K562 (cell line): ENCODE data around the gene PTPN11. TPM values are rescaled to one million over a fixed set of nuclear protein-coding genes. Genes with fewer than 3 reads are reported as not detected.

Experiments used
- CEBPG ChIP-seq, 3 experiments: fragments of 200-800 bp in 1 of 3; sonication (Bioruptor generic) in 1 of 3; sonication (generic) in 1 of 3; formaldehyde crosslinking in 1 of 3; IDR thresholded peaks in 2 of 3; conservative IDR thresholded peaks in 1 of 3; 2 replicates each; pipeline versions ENCODE4 v1.6.1 to v1.8.0; 2016 to 2022; ENCODE audit warnings: missing compliant biosample characterization in 2 of 3, missing genetic modification characterization in 2 of 3, mild to moderate bottlenecking in 1 of 3, missing genetic modification reagents in 1 of 3
- ELF1 ChIP-seq: fragments of 200-800 bp; sonication (Bioruptor generic); IDR thresholded peaks from 2 replicates; pipeline ENCODE4 v1.6.1; 2016; ENCODE audit warnings: missing genetic modification characterization, missing compliant biosample characterization
- GMEB1 ChIP-seq: fragments of 250-450 bp; sonication (Bioruptor Pico); IDR thresholded peaks from 2 replicates; pipeline ENCODE4 v1.4.0; 2020; ENCODE audit warnings: mild to moderate bottlenecking
- MBD2 ChIP-seq: sonication (generic); IDR thresholded peaks from 2 replicates; pipeline ENCODE4 v1.6.1; 2016; ENCODE audit warnings: low read depth, borderline replicate concordance
- NFIC ChIP-seq: fragments of 450-650 bp; IDR thresholded peaks from 2 replicates; pipeline ENCODE4 v1.6.1; 2017; ENCODE audit warnings: mild to moderate bottlenecking, inconsistent platforms
- PHB2 ChIP-seq: fragments of 450-650 bp; IDR thresholded peaks from 2 replicates; pipeline ENCODE4 v1.6.1; 2017; ENCODE audit warnings: low read depth
- SFPQ ChIP-seq: fragments of 200-400 bp; formaldehyde crosslinking; IDR thresholded peaks from 2 replicates; pipeline ENCODE4 v1.6.1; 2017; ENCODE audit warnings: mild to moderate bottlenecking, low read depth, low read length, moderate library complexity
- ZNF121 ChIP-seq: sonication (generic); formaldehyde crosslinking; conservative IDR thresholded peaks from 2 replicates; pipeline ENCODE4 v1.8.0; 2022; ENCODE audit warnings: missing genetic modification reagents
- polyA plus RNA-seq, 8 experiments: library from polyadenylated mRNA; depleted of rRNA in 4 of 8; stranded (reverse) in 5 of 8; unstranded in 3 of 8; fragments of >200 nt; fragmentation: Nextera tagmentation in 2 of 8; fragmentation: Illumina TruSeq in 1 of 8; extraction: Ambion mirVana in 2 of 8; extraction: Trizol in 1 of 8; gene quantifications; 2 replicates each; pipeline versions ENCODE4 v1.2.1 to v1.2.3, GENCODE V29; 2011 to 2014; ENCODE audit warnings: inconsistent platforms in 1 of 8, missing spikeins in 1 of 8
- total RNA-seq, 7 experiments: library from RNA; depleted of rRNA in 6 of 7; stranded (reverse); fragments of >200 nt in 6 of 7; fragmentation: Illumina TruSeq in 2 of 7; extraction: Trizol in 2 of 7; gene quantifications; 2 replicates each; pipeline versions ENCODE4 v1.2.1 to v1.2.3, GENCODE V29; 2011 to 2021; ENCODE audit warnings: low replicate concordance in 1 of 7
- TF ChIP-seq, protein P1 (sequence below), 2 experiments: fragments of 450-650 bp in 1 of 2; sonication (generic) in 1 of 2; formaldehyde crosslinking in 1 of 2; IDR thresholded peaks; 2 replicates each; pipeline versions ENCODE4 v1.7.1 to v1.9.0; 2016 to 2022; ENCODE audit warnings: inconsistent platforms in 1 of 2, mild to moderate bottlenecking in 1 of 2, missing genetic modification reagents in 1 of 2
- TF ChIP-seq, protein P2 (sequence below): fragments of 450-650 bp; formaldehyde crosslinking; IDR thresholded peaks from 2 replicates; pipeline ENCODE4 v1.4.0; 2020; ENCODE audit warnings: mild to moderate bottlenecking, mixed read lengths

PTPN11 gene
- total and polyA plus RNA-seq, 9 of the 15 experiments (the other 6 are each of a cell fraction or from before 2014, with no cell fraction given), result 22.5 to 126 (median 79.7) TPM

DNA sequence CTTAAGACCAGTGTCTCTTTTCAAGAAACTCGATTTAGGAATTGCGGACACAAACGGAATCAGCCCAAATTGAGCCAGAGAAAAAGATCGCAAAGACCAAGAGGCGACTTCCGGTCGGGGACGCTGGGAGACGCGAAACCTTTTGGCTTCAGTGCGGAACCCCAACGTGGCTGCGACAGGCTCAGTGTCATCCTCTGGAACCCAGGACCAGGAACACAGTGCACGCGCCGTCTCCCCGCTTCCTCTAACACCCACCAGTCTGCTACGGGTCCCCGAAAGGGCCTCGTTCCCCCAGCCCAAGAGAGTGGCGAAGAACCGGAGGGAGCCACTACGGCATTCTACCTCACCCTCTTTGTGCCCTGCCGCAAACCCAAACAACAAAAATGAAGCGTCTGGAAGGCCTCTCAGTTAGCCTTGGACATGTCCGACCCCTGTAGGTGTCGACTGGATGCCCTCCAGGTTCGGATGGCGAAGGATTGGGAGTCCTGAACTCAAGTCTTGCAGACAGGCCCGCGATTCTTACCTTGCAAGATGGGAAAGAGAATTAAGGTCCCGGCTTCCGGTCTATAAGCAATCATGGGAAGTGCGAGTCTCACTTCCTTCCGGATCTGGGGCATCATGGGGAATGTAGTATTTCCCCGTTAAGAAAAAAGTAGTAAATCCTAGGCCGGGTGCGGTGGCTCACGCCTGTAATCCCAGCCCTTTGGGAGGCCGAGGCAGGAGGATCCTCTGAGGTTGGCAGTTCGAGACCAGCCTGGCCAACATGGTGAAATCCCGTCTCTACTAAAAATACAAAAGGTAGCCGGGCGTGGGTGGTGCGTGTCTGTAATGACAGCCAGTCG lies 9.5 kb upstream of the PTPN11 start, which contains the start of gene RPL6 (continued):
- TF ChIP-seq, protein P1, sequence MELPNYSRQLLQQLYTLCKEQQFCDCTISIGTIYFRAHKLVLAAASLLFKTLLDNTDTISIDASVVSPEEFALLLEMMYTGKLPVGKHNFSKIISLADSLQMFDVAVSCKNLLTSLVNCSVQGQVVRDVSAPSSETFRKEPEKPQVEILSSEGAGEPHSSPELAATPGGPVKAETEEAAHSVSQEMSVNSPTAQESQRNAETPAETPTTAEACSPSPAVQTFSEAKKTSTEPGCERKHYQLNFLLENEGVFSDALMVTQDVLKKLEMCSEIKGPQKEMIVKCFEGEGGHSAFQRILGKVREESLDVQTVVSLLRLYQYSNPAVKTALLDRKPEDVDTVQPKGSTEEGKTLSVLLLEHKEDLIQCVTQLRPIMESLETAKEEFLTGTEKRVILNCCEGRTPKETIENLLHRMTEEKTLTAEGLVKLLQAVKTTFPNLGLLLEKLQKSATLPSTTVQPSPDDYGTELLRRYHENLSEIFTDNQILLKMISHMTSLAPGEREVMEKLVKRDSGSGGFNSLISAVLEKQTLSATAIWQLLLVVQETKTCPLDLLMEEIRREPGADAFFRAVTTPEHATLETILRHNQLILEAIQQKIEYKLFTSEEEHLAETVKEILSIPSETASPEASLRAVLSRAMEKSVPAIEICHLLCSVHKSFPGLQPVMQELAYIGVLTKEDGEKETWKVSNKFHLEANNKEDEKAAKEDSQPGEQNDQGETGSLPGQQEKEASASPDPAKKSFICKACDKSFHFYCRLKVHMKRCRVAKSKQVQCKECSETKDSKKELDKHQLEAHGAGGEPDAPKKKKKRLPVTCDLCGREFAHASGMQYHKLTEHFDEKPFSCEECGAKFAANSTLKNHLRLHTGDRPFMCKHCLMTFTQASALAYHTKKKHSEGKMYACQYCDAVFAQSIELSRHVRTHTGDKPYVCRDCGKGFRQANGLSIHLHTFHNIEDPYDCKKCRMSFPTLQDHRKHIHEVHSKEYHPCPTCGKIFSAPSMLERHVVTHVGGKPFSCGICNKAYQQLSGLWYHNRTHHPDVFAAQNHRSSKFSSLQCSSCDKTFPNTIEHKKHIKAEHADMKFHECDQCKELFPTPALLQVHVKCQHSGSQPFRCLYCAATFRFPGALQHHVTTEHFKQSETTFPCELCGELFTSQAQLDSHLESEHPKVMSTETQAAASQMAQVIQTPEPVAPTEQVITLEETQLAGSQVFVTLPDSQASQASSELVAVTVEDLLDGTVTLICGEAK (IDR thresholded peaks at IDR 0.05), result peak; percentile 98
- TF ChIP-seq, protein P1 (CRISPR knock-in tag; IDR thresholded peaks at IDR 0.05), result no peak
- TF ChIP-seq CEBPG (CRISPR knock-in tag; IDR thresholded peaks at IDR 0.05) (no peak), CEBPG (tag; conservative IDR thresholded peaks at IDR 0.05 in 1 of 2, IDR thresholded peaks at IDR 0.05 in 1 of 2) (0 out of 4 replicates have a peak, but pooled peaks of 1 of the 2 experiments have one; percentile 36), MBD2 (peak; percentile 90), NFIC (peak; percentile 69), PHB2 (0 out of 2 replicates have a peak, but pooled peaks have one; percentile 8), ELF1 (tag) (peak; percentile 96), GMEB1 (no peak), ZNF121 (CRISPR knock-in tag) (no peak), SFPQ (no peak)
- TF ChIP-seq, protein P2, sequence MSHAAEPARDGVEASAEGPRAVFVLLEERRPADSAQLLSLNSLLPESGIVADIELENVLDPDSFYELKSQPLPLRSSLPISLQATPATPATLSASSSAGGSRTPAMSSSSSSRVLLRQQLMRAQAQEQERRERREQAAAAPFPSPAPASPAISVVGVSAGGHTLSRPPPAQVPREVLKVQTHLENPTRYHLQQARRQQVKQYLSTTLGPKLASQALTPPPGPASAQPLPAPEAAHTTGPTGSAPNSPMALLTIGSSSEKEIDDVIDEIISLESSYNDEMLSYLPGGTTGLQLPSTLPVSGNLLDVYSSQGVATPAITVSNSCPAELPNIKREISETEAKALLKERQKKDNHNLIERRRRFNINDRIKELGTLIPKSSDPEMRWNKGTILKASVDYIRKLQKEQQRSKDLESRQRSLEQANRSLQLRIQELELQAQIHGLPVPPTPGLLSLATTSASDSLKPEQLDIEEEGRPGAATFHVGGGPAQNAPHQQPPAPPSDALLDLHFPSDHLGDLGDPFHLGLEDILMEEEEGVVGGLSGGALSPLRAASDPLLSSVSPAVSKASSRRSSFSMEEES, result no peak
